GM21528 (cell line): ENCODE data around the gene CYP2S1.
"Not testable (repeated sequence)": the region's sequence is repeated elsewhere in the genome, so short reads cannot be mapped to it uniquely, and the experiment has no call there.

Experiments used
- ATAC-seq: cut with Tn5 transposase; IDR thresholded peaks from one replicate; pipeline ENCODE4 v1.9.1; 2021; ENCODE audit warnings: mild to moderate bottlenecking, moderate library complexity; ENCODE audit not compliant: unreplicated experiment, low FRiP score

The CYP2S1 gene, protein sequence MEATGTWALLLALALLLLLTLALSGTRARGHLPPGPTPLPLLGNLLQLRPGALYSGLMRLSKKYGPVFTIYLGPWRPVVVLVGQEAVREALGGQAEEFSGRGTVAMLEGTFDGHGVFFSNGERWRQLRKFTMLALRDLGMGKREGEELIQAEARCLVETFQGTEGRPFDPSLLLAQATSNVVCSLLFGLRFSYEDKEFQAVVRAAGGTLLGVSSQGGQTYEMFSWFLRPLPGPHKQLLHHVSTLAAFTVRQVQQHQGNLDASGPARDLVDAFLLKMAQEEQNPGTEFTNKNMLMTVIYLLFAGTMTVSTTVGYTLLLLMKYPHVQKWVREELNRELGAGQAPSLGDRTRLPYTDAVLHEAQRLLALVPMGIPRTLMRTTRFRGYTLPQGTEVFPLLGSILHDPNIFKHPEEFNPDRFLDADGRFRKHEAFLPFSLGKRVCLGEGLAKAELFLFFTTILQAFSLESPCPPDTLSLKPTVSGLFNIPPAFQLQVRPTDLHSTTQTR

DNA sequence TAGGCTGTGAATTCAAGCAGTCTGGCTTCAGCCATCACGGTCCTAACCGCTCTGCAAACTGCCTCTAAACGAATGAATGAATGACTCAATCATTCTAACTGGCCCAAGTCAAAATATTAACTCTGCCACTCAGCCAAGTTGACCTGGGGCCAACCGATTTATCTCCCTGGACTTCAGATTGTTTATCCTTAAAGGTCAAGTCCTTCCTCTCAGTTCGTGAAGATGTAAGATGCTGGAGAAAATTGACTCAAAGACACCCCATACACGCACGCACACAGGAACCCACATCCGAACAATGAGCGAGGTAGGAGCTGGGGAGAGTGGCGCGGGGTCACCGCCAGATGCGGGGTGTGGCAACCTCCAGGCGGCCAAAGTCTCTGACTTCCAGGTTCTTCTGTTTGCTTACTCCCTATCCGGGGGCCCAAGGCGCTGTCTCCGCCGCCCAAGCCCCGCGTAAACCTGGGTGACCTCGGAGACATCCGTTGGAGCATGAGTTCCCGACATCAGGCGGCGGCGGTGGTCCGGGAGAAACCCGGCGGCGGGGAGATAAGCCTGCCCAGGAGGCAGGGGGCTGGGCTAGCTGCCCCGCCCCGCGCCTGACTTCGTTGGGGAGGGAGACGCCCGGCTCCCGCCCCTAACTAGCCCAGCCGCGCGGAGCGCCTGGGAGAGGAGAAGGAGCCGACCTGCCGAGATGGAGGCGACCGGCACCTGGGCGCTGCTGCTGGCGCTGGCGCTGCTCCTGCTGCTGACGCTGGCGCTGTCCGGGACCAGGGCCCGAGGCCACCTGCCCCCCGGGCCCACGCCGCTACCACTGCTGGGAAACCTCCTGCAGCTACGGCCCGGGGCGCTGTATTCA is at the start of gene CYP2S1:
CYP2S1 (plus strand) TSS at position 646 of the 856 bp plus-strand sequence; CDS start at position 692, 46 bp downstream.
- ATAC-seq: no peak

DNA sequence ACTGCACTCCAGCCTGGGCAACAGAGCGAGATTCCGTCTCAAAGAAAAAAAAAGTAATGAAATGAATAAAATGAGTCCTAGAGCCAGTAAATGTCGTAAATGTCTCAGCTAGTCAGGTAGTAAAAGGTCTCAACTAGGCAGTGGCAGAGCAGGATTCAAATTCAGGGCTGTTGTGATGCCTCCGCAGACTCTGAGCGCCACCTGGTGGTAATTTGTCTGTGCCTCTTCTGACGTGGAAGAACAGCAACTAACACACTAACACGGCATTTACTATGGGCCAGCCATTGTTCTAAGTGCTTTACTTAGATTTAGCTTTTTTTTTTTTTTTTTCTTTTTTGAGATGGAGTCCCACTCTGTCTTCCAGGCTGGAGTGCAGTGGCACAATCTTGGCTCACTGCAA is 48.6 kb upstream of the CYP2S1 start:
- no peak for ATAC-seq

DNA sequence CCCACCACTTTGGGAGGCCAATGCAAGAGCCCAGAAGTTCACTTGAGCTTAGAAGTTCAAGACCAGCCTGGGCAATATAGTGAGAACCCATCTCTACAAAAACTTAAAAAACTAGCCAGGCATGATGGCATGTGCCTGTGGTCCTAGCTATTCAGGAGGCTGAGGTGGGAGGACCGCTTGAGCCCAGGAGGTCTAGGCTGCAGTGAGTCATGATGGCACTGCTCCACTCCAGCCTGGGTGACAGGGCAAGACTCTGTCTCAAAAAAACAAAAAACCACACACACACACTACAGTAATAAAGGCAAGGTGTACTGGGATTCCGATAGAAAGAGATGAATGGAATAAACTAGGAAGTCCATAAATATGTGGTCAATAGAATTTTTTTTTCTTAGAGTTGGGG is 43.2 kb upstream of the CYP2S1 start:
- ATAC-seq: no peak

DNA sequence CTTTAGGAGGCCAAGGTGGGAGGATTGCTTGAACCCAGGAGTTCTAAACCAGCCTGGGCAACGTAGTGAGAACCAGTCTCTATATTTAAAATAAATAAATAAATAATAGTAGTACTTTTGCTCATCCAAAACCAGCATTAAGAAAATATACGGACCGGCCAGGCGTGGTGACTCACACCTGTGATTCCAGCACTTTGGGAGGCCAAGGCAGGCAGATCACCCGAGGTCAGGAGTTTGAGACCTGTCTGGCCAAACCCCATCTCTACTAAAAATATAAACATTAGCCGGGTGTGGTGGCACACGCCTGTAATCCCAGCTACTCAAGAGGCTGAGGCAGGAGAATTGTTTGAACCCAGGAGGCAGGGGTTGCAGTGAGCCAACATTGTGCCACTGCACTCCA is 42.0 kb upstream of the CYP2S1 start:
- ATAC-seq: not testable (repeated sequence)

DNA sequence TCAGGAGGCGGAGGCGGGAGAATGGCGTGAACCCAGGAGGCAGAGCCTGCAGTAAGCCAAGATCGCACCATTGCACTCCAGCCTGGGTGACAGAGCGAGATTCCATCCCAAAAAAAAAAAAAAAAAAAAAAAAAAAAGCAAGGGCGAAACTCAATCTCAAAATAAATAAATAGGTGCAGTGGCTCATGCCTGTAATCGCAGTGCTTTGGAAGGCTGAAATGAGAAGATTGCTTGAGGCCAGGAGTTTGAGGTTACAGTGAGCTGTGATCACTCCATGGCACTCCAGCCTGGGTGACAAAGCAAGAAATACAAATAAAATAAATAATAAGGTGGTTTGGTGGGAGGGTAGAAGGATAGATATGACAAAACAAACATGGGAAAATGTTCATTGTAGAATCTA is 39.0 kb upstream of the CYP2S1 start:
- ATAC-seq: no peak

DNA sequence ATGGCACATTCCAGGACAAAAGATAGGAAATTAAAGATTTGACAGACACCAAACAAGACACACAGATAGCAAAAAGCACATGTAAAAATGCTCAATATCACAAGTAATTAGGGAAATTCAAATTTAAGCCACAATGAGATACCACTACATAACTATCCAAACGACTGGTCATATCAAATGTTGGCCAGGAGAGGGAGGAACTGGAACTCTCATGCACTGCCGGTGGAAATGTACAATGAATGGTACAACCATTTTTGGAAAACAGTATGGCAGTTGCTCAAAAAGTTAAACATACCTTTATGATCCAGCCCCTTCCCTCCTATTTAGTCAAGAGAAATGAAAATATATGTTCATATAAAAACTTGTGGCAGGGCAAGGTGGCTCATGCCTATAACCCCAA is 36.8 kb upstream of the CYP2S1 start:
- ATAC-seq: no peak

DNA sequence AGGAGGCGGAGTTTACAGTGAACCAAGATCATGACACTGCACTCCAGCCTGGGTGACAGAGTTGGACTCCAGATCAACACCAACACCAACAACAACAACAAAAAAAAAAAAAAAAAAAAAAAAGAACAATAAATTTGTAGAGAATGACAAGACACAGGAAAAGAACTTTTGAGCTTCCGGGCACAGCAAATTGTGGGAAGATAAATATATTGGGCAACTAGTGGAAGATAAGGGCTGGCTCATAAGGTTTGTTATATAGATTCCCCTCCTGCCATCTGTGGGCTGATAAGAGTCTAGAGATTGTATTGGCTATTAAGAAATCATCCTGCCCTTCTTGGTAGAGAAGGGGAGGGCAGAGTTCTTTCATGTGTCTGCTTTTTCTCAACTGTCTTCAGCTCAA is 33.1 kb upstream of the CYP2S1 start:
- no peak for ATAC-seq

DNA sequence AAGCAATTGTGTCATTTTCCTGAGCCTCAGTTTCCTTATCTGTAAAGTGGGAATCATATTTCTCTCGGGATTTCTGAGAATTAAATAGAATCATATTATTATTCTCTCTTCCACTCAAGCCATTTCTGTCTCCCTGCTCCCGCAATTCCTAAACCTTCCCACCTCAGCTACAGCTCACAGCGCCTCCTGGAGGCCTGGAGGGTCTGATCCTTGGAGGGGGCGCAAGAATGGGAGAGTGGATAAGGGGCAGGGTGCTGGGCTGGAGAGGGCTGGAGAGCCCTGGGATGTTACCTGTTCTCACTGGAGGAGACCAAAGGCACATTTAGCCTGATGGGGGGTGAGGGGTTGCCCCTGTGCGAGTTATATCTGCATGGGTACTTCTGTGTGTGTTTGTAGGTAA is 31.1 kb upstream of the CYP2S1 start:
- no peak for ATAC-seq

DNA sequence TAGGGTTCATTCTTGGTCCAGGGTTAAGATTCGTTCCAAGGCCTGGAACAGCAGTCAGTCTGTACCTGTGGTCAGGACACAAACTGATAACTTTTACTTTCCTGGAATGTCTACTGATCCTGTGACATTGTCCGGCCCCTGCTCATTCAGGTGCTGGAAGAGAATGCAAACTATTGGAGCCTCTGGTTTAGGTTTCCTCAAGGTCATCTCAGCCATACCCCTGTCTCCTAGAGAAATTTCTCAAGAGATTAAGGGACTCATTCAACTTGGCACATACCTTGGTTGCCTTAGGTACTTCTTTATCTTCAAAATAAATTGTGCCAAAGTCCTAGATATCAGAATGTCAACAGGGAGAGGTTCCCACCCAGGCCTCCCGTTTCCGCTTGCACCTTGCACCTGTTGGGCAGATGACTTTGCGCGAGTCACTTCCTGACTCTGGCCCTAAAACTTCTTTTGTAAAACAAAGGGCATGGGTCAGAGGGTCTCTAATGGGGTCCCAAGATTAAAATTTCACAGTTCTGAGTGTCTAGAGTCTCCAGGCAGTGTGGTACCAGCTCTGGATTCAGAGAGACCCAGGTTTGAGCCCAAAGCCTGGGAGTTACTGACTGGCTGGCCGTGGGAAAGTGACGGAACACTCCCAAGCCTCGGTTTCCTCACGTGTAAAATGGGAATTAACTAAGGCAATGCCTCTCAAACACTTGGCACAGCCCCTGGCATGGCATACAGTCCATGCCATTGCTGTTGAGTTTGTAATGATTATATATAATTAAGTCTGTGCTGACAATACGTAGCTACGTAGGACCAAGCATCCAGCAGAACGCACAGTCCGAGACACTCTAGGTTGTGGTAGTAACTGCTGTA is 25.8 kb upstream of the CYP2S1 start:
- no peak for ATAC-seq

DNA sequence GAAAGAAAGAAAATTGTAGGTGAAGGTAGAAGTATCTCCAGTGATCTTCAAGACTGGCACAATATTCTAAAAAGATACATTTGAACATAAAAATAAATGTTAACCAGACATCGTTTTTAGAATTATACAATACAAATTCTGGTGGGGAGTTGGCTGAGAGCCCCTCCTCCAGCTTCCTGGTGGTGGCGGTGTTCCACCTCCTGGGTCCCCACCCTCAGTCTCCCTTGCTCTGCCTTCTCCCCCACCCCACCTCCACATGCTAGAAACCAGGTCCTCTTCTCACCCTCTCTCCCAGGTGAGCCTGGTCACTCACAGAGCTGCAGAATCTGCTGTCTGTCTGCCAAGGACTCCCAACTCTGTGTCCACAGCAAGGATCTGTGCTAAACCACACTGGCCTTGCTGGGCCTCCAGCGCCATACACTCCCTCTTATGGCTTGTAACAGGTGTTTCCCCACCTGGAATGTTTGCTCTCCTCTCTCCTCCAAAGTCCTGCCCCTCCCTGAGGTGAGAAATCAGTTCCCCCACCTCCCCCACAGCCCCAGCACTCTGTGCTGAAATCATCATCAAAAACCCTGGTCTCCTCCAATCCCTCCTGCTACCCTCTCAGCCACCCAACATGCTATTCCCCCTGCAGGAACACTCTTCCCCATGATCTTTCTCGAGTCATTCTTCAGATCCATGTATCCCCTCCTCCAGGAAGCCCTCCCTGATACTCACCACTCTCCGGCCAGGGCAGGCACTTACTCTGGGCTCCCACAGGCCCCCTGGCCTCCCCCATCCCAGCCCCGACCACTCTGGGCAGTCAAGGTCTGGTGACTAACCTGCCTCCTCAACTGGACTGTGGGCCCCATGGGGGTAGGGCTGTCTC is 20.5 kb upstream of the CYP2S1 start:
- no peak for ATAC-seq

DNA sequence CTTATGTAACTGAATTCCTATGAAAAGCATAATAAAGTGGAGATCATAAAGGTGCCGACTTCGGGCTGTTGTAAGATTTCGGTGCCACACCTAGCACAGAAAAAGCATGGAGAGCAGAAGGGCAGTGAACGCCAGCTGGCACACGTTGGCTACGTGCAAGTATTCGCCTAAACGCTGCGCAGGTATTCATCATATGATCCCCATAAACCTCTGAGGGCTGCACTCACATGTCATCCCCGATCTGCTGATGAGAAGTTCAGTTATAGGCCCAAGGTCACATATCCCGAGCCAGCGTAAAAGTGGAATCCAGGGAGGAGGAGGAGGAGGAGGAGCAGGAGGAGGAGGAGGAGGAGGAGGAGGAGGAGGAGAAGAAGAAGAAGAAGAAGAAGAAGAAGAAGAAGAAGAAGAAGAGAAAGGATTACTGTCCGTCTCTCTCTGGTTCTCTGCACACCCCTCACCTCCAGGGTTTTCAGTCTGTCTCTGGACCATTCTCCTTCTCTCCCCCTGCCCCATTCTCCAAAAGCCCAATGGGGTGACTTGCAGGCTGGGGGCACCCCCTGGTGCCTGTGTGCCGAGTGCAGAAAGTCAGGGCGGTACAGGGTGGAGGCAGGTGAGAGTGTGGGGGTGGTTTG is 18.6 kb upstream of the CYP2S1 start:
- no peak for ATAC-seq

DNA sequence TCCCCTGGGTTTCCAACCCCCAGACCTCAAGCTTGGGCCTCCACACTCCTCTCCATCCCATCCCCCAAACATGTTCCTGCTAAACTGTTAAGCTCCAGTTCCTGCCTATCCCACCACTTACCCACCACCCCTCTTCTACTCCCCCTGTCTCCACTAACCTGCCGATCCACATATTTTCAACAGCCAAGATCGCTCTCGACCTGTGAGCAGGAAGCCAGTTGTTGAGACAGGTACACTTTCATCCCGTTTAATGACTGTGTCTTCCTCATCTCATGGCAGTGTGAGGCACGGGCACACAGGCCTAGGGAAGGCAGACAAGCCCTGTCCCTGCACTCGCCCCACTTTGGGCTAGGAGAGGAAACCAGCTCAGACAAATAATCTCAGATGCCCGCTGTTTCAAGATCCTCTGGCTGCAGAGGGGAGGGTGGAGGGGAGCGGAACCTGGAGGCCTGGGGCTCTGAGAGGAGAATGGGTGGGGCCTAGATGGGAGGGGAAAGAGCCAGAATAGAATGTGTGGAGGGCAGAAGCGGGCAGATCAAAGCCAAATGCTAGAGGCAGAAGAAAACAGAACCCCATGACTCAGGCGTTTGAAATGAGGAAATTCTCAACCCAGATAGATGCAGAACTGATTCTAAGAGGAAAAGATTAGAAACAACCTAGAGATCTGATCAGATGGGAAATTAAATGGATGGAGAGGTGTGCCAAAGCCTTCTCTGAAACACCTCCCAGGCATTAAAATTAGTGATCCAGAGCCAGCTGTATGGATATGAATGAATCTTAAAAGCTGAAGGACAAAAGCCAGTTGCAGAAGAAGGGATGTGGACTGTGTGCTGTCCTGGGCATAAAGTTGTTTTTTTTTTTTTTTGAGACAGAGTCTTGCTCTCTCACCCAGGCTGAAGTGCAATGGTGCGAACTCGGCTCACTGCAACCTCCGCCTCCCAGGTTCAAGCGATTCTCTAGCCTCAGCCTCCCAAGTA is 16.9 kb upstream of the CYP2S1 start:
- ATAC-seq: no peak

DNA sequence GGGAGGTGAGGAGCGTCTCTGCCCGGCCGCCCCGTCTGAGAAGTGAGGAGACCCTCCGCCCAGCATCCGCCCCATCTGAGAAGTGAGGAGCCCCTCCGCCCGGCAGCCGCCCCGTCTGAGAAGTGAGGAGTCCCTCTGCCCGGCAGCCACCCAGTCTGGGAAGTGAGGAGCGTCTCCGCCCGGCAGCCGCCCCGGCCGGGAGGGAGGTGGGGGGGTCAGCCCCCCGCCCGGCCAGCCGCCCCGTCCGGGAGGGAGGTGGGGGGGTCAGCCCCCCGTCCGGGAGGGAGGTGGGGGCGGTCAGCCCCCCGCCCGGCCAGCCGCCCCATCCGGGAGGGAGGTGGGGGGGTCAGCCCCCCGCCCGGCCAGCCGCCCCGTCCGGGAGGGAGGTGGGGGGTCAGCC is 12.8 kb upstream of the CYP2S1 start:
- ATAC-seq: not testable (repeated sequence)

DNA sequence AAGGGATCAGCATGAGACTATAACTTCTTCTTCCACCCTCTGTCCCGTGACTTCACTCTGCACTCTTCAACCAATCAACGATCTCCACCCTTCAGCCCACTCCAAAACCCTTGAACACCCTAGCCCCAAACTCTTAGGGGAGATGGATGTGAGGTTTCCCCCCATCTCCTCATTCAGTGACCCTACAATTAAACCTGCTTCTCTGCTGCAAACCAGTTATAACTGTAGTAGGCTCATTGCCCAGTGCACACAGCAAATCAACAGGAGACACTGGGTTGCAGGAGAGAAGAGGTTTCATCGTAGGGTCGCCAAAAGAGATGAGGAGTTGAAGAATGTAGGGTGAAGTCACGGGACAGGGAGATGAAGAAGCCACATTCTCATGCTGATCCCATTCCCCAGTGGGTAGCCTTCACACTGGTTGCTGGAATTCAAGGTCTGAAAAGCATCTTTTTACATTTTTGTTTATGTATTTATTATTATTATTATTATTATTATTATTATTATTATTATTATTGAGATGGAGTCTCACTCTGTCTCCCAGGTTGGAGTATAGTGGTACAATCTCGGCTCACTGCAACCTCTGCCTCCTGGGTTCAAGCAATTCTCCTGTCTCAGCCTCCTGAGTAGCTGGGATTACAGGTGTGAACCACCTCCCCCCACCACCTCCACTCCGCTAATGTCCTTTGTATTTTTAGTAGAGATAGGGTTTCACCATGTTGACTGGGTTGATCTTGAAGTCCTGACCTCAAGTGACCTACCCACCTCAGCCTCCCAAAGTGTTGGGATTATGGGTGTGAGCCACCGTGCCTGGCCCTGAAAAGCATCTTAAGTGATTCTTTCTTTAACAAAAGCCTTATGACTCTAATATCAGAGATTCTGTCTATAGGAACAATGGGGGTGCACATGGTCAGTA is 5.8 kb upstream of the CYP2S1 start:
- no peak for ATAC-seq

DNA sequence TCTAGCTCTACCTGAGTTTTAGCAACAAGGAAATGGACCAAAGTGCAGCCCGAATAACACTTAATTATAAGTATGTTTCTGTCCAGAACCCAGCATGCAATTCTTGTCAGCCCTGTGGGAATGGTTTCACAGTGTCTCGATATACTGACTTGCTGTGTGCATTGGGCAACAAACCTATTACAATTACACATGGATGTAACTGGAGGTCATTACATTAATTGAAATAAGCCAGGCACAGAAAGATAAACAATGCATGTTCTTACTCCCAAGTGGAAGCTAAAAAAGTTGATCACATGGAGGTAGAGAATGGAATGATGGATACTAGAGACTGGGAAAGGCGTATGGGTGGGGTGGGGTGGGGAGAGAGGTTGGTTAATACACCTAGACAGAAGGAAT is 5.1 kb upstream of the CYP2S1 start:
- no peak for ATAC-seq

DNA sequence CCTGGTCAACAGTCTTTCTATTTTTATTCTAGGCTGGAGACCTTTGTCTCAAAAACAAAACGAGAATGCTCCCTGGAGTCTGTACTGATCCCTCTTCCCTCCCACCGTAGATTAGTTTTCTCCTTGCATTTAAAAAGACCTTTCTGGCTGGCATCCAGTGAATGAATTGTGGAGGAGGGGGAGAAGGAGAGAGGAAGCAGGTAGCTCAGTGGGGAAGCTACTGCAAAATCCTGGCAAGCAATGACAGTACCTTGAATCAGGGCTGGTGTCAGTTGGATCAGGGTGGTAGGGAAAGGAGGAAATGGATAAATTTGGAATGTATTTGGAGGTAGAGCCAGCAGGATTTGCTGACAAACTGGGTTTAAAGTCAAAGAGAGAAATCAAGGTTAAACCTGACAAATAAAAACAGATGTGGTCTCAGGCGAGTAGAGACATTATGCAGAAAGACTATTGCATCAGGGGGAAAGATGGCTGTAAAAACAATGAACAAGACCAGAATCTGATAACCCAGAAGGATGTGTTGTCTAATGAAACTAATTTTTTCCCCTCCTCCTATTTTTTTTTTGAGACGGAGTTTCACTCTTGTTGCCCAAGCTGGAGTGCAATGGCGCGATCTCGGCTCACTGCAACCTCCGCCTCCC is 3.5 kb upstream of the CYP2S1 start:
- no peak for ATAC-seq
